Retinal pigment epithelial cell (primary cell): ENCODE results near the gene FNDC3B.
"Not testable (repeated sequence)": the region's sequence is repeated elsewhere in the genome, so short reads cannot be mapped to it uniquely, and the experiment has no call there.

ENCODE experiments used
- DNase-seq: peaks from one replicate; pipeline ENCODE4 v3.0.0-alpha.2; 2010; ENCODE audit warnings: low read depth
- H3K4me3 ChIP-seq: 2 replicates; pipeline ENCODE4 v1.5.1; 2011; ENCODE audit warnings: mild to moderate bottlenecking, low read length, control low read depth, moderate library complexity
- CTCF ChIP-seq: conservative IDR thresholded peaks from 2 replicates; pipeline ENCODE4 v1.5.1; 2011; ENCODE audit warnings: low read depth, low read length, control low read depth, inconsistent platforms

Gene FNDC3B

GRCh38 chr3:172040981-172041963, 1.9 kb downstream of the FNDC3B start:
- no peak for TF ChIP-seq CTCF
- no peak for DNase-seq
- peak overlapping the region; percentile 76 for H3K4me3 ChIP-seq

- no peak for TF ChIP-seq CTCF
- DNase-seq, result no peak
- peak overlapping the region; percentile 76 for H3K4me3 ChIP-seq
Measured at GRCh38 chr3:172042136-172042662, 2.8 kb downstream of the FNDC3B start.

- H3K4me3 ChIP-seq, result peak overlapping the region; percentile 76
- not testable (repeated sequence) for DNase-seq
Measured at GRCh38 chr3:172042663-172043179, 3.3 kb downstream of the FNDC3B start.

GRCh38 chr3:172043233-172043632, 3.9 kb downstream of the FNDC3B start:
- TF ChIP-seq CTCF, result no peak
- no peak for DNase-seq
- H3K4me3 ChIP-seq, result no peak overlapping the region

- no peak for TF ChIP-seq CTCF
- H3K4me3 ChIP-seq, result no peak overlapping the region
- no peak for DNase-seq
Measured at GRCh38 chr3:172043766-172044165, 4.4 kb downstream of the FNDC3B start.

GRCh38 chr3:172044833-172045585, 5.6 kb downstream of the FNDC3B start:
- H3K4me3 ChIP-seq, result no peak overlapping the region
- no peak for TF ChIP-seq CTCF
- DNase-seq, result no peak

GRCh38 chr3:172046268-172046915, 7.0 kb downstream of the FNDC3B start:
- no peak overlapping the region for H3K4me3 ChIP-seq
- TF ChIP-seq CTCF, result no peak
- DNase-seq, result no peak
